Non-pigmented ciliary epithelial cell (primary cell): ENCODE results near the gene ARHGAP25.
A peak's percentile ranks its signal among the peaks of the same experiment; 100 is the strongest.
"Not testable (repeated sequence)": the region's sequence is repeated elsewhere in the genome, so short reads cannot be mapped to it uniquely, and the experiment has no call there.

Experiments
- DNase-seq: peaks from one replicate; pipeline ENCODE4 v3.0.0-alpha.2; 2010; ENCODE audit warnings: low read depth

ARHGAP25 gene

DNA sequence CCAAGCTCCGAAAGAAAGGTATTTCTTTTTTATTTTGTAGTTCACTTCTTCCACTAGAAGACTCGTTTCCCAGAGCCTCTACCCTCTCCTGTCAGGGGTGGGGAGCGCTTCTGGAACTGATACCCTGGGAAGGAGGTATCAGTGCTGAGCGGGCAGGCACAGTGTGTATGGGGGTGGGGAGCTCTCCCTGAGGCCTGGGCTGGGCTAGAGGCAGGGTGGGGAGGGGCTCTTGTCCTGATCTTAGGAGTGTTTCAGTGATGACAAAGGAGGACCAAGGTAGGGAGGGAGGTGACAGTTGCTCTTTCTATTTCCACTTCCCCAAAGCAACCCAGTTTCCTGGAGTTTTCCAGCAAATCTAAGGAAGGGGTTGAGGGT is 65.4 kb downstream of the ARHGAP25 start:
- DNase-seq, result no peak

DNA sequence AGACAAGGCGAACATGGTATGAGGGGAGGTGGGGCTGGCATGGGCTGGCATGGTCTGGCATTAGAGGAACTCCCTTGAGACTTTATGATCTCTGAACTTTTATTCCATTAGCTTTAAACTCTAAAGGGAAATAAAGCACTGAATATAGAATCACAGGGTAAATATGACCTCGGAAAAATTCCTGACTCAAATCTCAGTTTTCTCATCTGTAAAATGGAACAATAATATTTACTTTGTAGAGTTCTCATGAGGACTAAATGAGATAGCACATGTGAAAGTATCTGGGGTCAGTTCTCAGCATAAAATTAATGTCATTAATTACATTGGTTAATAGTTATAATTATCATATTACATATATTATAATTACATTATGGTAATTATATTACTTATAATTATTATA is 65.9 kb downstream of the ARHGAP25 start:
- no peak for DNase-seq

DNA sequence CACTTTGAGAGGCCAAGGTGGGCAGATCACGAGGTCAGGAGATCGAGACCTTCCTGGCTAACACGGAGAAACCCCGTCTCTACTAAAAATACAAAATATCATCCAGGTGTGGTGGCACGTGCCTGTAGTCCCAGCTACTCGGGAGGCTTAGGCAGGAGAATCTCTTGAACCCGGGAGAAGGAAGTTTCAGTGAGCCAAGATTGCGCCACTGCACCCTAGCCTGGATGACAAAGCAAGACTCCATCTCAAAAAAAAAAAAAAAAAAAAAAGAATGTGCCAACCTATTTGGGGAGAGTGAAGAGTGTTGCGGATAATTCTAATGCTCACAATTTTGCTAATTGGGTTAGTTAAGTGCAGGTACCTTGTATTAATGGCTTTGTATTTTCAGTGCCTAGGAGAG is 67.5 kb downstream of the ARHGAP25 start:
- not testable (repeated sequence) for DNase-seq

DNA sequence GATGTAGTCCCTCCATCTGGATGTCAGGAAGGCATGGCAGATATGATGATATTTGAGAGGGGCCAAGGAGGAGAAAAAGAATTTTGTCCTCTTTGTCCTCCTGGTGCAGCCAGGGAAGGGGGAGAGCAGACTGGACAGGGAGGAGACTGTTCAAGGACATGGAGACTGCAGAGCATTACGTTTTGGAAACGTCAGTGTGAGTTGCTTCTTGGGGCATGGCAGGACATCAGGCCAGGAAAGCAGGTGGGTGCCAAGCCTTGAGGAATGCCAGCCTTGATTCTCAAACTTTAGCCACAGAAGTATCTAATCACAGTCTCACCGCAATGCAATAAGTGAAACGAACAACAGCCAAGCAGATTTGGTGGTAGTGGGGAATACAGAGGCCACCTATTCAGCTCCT is 70.4 kb downstream of the ARHGAP25 start:
- no peak for DNase-seq

- DNase-seq, result peak; percentile 30
Observed at GRCh38 chr2:68806511-68807109, 72.0 kb downstream of the ARHGAP25 start.

DNA sequence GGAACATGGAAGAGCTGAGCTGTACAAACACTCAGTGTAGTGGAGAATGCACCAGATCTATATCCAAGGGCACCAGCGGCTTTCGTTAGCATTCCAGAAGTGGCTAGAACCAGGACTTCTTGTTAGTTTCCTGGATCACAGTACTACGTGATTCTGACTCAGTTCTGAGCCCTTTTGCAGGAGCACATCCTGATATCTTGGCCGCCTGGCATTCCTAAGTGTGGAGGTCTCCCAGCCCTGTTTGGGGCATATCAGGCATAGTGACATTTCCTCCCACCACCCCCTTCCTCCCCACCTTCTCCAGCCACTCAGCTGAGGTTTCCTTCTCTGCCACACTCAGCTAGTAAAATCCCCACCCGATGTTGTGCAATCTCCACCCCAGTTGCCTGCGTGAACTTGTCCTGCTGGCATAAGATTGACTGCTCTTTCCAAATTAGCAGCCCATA is 73.2 kb downstream of the ARHGAP25 start:
- DNase-seq, result no peak

- no peak for DNase-seq
Observed at GRCh38 chr2:68809324-68810240, 75.0 kb downstream of the ARHGAP25 start.

GRCh38 chr2:68811364-68811763 is 76.8 kb downstream of the ARHGAP25 start:
- DNase-seq, result no peak

- no peak for DNase-seq
Observed at GRCh38 chr2:68812251-68812650, 77.6 kb downstream of the ARHGAP25 start.

DNA sequence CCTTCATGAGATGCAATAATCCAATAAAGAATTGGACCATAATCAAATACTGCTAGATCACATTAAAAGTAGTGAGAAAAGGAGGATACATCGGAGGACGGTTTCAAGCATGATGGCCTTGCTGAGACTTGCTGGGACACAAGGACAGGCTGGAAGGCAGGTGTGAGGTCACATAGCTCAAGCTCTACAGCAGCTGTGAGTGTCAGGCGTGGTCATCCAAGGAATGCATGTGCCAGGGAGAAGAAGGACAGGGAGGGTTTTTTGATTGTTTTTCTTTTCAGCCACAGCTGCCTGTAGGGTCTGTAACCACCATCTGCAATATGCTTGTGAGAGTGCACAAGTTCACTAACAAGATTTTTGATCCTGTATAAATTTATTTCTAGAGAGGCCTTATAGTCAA is 79.0 kb downstream of the ARHGAP25 start:
- no peak for DNase-seq

DNA sequence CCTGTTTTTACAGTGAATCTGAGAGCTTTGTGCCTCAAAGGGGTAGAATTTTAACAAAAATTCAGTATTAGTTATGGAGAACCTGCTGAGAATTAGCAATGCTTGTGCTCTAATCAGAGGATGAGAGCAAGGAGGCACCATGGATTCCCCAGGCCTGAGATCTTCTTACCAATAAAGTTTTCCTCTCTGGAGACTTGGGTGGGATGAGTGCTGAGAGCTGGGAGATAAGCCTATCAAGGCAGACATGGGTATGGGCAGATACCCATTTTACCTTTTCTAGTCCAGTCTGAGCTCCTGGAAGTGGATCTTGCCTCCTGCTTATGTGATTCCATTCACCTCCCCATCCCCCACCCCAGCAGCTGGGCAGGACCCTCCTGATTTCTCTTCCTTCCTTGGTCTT is 82.7 kb downstream of the ARHGAP25 start:
- no peak for DNase-seq

DNA sequence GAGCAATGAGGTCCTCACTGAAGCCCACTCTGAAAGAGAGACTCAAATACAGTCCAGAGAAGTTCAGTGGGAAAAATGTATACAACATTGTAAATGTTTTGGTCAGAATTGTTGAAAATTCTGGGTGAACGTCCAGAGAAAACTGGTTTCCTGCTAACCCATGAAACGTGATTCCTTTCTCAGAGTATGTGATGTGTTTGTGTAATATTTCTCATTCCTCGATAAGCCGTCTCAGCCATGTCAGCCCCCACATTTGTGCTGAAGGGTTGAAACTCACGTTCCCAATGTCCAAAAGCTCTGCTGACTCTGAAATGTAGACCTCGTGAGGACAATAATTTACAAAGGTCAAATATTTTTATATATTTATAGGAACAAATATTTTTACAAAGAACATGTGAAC is 84.9 kb downstream of the ARHGAP25 start:
- no peak for DNase-seq

DNA sequence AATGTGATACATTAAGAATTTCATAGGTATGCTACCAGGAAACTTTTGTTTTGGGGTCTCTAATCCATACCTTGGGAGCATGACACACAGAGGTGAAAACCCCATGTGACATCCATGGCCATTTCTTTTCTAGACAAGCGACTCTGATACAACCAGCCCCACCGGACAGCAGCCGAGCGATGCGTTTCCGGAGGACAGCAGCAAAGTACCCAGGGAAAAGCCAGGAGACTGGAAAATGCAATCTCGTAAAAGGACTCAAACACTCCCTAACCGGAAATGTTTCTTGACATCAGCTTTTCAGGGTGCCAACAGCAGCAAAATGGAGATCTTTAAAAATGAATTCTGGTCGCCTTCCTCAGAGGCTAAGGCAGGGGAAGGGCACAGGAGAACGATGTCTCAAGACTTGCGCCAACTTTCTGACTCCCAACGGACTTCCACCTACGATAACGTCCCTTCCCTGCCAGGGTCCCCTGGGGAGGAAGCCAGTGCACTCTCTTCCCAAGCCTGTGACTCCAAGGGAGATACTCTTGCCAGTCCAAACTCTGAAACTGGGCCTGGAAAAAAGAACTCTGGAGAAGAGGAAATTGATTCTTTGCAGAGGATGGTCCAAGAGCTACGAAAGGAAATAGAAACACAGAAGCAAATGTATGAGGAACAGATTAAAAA is 87.7 kb downstream of the ARHGAP25 start:
- no peak for DNase-seq

GRCh38 chr2:68824831-68825230 is 90.2 kb downstream of the ARHGAP25 start:
- no peak for DNase-seq

DNA sequence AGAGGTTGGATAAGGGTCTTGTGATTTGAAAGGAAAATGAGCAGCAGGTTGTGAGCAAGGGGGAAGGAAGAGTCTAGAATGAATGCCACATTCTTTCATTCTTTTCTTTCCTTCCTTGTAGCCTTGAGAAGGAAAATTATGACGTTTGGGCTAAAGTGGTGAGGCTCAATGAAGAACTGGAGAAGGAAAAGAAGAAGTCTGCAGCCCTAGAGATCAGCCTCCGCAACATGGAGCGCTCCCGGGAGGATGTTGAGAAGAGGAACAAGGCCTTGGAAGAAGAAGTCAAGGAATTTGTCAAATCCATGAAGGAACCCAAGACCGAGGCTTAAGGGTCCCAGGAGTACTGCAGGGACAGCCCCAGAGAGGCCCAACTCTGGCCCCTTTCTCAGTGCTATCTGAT is 91.3 kb downstream of the ARHGAP25 start:
- DNase-seq, result no peak

DNA sequence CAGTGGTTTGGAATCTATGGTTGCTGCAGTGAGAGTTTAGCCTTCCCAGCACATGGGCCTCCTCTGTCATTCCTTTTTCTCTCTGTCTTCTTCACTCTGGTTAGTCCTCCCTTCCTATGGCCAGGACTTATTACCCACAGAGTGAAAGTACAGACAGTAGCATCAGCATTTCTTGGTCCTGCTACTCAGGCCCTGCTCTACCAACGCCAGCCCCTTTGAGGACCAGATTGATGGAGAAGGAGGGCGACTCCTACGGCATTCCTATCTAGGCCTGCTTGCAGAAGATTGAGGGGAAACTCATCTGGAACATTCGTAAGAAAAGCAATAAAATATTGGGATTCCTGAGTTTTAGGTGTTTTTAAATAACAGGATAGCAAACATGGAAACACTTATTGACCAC is 93.1 kb downstream of the ARHGAP25 start:
- DNase-seq, result no peak

DNA sequence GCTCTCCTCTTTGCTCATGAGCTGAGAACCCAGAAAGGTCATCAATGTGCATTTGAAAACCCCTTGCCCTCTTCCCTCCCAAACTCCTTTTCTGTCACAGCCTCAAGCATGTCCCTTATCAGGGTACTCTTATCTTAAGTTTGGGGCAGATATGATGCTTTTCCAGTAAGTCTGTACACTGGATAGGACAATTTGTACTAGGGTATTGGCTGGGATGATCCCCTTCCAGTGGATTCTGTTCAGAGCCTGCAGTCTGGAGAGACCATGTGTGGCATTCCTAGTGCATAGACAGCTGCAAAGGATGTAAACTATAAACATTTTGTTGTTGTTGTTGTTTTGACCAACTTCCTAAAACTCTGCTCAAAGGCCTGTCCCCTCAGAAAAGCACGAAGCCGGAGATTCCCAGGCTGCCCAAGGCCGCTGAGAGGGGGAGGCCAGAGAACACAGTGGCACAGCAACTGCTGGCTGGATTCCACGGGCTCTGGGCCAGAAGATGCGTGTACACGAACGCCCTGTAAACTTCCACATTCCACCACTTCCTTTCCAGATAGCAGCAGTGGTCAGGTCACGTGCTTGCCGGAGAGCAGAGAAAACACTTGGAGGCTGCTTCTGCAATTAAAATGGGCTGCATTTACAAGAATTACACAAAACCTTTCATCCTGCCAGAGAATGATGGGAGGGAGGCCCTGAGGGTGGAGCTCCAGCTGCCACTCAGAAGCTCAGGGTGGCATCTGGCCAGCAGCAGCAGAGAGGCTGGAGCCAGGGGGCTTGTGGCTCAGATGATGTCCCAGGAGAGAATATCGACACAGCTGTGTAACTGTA is 94.5 kb downstream of the ARHGAP25 start:
- peak; percentile 83 for DNase-seq

- no peak for DNase-seq
Observed at GRCh38 chr2:68829749-68830148, 95.1 kb downstream of the ARHGAP25 start.

GRCh38 chr2:68831686-68832232 is 97.1 kb downstream of the ARHGAP25 start:
- DNase-seq, result no peak

DNA sequence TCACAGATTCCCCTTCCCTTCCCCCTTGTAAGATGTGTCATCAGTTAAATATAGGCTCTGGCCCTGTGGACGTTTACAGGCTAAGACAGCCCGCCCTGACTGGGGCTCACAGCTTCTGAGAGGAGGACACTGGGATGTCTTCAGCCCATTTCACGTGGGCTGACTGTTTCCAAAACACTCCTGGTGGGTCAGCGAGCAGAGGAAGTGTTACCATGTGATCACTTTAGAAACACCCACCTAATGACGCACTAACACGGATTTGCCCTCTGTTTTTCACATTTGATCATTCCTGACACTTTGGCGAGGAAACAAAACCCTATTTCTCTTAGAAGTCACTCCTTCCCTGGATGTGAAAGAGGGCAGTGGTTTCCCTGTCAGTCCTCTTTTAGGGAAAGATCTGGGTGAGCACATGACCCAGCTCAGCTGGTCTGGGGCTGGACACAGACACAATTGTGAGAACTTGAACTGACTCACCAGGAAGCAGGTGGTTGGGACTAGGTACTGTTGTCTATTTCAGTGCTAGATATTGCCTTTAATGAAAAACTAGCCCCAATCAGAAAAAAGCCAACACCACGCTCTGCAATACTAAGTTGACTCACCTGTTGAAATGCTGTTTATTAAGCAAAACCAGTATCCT is 97.7 kb downstream of the ARHGAP25 start:
- DNase-seq, result peak; percentile 46

- DNase-seq, result no peak
Observed at GRCh38 chr2:68833162-68833561, 98.6 kb downstream of the ARHGAP25 start.
